ENCODE results near the gene KLHL11.

KLHL11 gene

DNA sequence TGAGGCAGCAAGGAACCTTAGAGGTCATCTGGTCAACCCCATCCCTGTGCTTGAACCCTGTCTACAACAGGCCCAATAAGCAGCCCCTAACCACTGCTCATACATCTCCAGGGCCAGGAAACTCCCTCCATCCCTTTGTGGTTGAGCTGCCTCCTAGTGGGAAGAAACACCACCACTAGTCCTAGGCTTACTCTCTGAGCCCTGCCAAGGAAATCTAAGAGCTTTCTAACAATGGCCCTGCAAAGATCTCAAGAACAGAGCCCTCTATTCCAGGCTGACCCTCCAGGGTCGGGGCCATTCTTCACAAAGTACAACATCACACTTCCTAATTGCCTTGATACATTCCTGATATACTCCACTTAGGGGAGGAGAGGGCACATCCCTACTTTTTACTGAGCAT is 47.7 kb upstream of the KLHL11 start:
- Histone ChIP-seq H3K4me1 (no peaks in the 10 kb centered on the region), H3K9me3 (ENCODE audit: control insufficient read depth, low read length) (no peaks in the 10 kb centered on the region), H3K9ac (no peak overlapping the region), H3K4me2 (ENCODE audit: low read length) (no peak overlapping the region), H3K36me3 (ENCODE audit: control insufficient read depth, insufficient read depth, low read length) (no peaks in the 10 kb centered on the region), H3K27ac (no peak overlapping the region), H3K79me2 (peaks cover 25% of the 10 kb centered on the region), H2AFZ (no peak overlapping the region), H3K27me3 (ENCODE audit: control insufficient read depth, insufficient read depth, low read length) (no peaks in the 10 kb centered on the region), H3K4me3 (ENCODE audit: low read depth, low read length) (no peak overlapping the region)
- TF ChIP-seq, protein P1, sequence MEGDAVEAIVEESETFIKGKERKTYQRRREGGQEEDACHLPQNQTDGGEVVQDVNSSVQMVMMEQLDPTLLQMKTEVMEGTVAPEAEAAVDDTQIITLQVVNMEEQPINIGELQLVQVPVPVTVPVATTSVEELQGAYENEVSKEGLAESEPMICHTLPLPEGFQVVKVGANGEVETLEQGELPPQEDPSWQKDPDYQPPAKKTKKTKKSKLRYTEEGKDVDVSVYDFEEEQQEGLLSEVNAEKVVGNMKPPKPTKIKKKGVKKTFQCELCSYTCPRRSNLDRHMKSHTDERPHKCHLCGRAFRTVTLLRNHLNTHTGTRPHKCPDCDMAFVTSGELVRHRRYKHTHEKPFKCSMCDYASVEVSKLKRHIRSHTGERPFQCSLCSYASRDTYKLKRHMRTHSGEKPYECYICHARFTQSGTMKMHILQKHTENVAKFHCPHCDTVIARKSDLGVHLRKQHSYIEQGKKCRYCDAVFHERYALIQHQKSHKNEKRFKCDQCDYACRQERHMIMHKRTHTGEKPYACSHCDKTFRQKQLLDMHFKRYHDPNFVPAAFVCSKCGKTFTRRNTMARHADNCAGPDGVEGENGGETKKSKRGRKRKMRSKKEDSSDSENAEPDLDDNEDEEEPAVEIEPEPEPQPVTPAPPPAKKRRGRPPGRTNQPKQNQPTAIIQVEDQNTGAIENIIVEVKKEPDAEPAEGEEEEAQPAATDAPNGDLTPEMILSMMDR (IDR thresholded peaks at IDR 0.05) = no peak

GRCh38 chr17:41910701-41911391 is 45.6 kb upstream of the KLHL11 start:
- no peaks in the 10 kb centered on the region for H3K4me1 ChIP-seq
- no peak overlapping the region for H2AFZ ChIP-seq
- no peaks in the 10 kb centered on the region for H3K27me3 ChIP-seq (ENCODE audit: control insufficient read depth, insufficient read depth, low read length)
- H3K9ac ChIP-seq = no peak overlapping the region
- no peaks in the 10 kb centered on the region for H3K9me3 ChIP-seq (ENCODE audit: control insufficient read depth, low read length)
- H3K4me3 ChIP-seq (ENCODE audit: low read depth, low read length) = no peak overlapping the region
- TF ChIP-seq, protein P1 (IDR thresholded peaks at IDR 0.05) = no peak
- peaks cover 16% of the 10 kb centered on the region for H3K79me2 ChIP-seq
- no peak overlapping the region for H3K27ac ChIP-seq
- H3K4me2 ChIP-seq (ENCODE audit: low read length) = no peak overlapping the region
- no peaks in the 10 kb centered on the region for H3K36me3 ChIP-seq (ENCODE audit: control insufficient read depth, insufficient read depth, low read length)

DNA sequence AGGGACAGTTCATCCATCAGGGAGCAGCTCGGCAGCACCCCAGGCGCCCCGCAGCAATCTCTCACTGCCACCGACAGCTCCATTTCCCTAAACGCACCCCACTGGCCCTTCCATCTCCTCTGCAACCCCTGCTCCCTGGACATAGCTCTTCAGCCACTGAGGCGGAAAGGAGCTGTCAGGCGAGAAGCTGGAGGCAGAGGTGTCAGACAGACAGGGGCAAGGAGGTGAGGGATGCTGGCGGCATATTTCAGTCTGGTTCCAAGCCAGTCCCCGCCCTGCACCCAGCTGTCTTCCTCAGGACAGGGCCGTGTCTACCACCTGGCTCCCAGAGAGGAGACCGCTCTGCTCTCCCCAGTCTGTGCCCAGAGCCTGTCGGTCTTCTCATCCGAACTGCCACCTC is 43.9 kb upstream of the KLHL11 start:
- H3K36me3 ChIP-seq (ENCODE audit: control insufficient read depth, insufficient read depth, low read length) = no peaks in the 10 kb centered on the region
- H2AFZ ChIP-seq = no peak overlapping the region
- H3K27me3 ChIP-seq (ENCODE audit: control insufficient read depth, insufficient read depth, low read length) = no peaks in the 10 kb centered on the region
- no peaks in the 10 kb centered on the region for H3K4me1 ChIP-seq
- TF ChIP-seq, protein P1 (IDR thresholded peaks at IDR 0.05) = no peak
- no peak overlapping the region for H3K4me3 ChIP-seq (ENCODE audit: low read depth, low read length)
- no peak overlapping the region for H3K4me2 ChIP-seq (ENCODE audit: low read length)
- H3K79me2 ChIP-seq = peaks cover 5% of the 10 kb centered on the region
- no peak overlapping the region for H3K9ac ChIP-seq
- no peak overlapping the region for H3K27ac ChIP-seq
- no peaks in the 10 kb centered on the region for H3K9me3 ChIP-seq (ENCODE audit: control insufficient read depth, low read length)

DNA sequence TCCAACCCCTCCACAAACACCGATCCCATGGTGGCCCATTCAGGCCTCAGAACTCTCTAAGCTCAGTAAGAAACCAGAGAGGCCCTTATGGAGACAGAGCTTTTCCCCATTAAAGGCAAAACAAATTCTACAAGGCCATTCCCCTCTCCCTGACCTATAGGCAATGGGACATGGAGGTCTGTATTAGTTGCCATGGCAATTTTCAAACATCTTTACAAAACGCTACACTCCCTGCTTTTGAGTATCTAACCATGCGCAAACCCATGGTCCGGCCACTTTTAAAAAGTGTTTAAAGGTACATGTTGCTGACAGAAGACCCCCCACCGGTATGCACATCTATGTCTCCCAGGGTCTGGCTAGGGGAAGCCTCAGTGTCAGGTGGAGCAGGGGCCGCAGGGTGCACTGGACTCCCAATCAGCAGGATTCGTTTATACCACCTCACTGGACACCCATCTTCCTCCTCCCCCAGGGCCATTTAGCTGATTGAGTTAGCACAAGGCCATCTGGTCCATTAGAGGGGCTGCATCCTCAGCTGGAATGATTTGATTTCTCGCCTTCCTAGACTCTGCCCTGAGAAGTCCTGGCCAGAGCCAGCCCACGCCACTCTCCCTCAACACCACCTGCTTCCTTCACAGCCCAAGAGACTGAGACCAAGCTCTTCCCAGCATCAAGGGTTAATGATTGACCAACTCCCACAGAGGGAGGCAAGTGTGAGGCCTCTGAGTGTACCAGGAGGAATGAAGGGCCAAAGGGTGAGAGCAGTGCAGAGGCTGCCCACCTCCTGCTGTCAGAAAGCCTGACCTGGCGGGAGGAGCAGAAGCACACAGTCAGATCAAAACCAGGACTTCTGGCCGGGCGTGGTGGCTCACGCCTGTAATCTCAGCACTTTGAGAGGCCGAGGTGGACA is 42.7 kb upstream of the KLHL11 start:
- Histone ChIP-seq H3K27me3 (ENCODE audit: control insufficient read depth, insufficient read depth, low read length) (no peaks in the 10 kb centered on the region), H3K27ac (no peak overlapping the region), H3K4me3 (ENCODE audit: low read depth, low read length) (no peak overlapping the region), H3K79me2 (peaks cover 4% of the 10 kb centered on the region), H3K4me1 (no peaks in the 10 kb centered on the region), H3K9ac (no peak overlapping the region), H3K4me2 (ENCODE audit: low read length) (no peak overlapping the region), H2AFZ (no peak overlapping the region), H3K36me3 (ENCODE audit: control insufficient read depth, insufficient read depth, low read length) (no peaks in the 10 kb centered on the region), H3K9me3 (ENCODE audit: control insufficient read depth, low read length) (no peaks in the 10 kb centered on the region)
- TF ChIP-seq, protein P1 (IDR thresholded peaks at IDR 0.05) = no peak

Measured in parathyroid adenoma (tissue), 2 donors.